B cell (primary cell): ENCODE data around the gene CROCC.

Source experiments
- CTCF ChIP-seq: fragments of 200-600 bp; IDR thresholded peaks from one replicate; pipeline ENCODE4 v1.8.0; 2022; ENCODE audit warnings: antibody characterized with exemption, mild to moderate bottlenecking
- EZH2 ChIP-seq: IDR thresholded peaks from 2 replicates; pipeline ENCODE4 v1.6.1; 2012; ENCODE audit warnings: borderline replicate concordance, low read depth, mild to moderate bottlenecking, moderate library complexity, low read length; ENCODE audit not compliant: insufficient read depth, poor library complexity, severe bottlenecking

- TF ChIP-seq CTCF, result no peak
- TF ChIP-seq EZH2, result no peak
These were observed 735 bp downstream of the CROCC start for GRCh38 chr1:16922466-16922865.
